Breast epithelium (tissue), 3 donors: ENCODE data around the gene RPS21.

Source experiments
- POLR2A ChIP-seq: fragments of 450-650 bp; IDR thresholded peaks from one replicate; pipeline ENCODE4 v1.6.1; 2016; ENCODE audit warnings: antibody characterized with exemption, mild to moderate bottlenecking, moderate library complexity
- TF ChIP-seq, protein P1 (sequence below), 3 donors: fragments of 450-650 bp; IDR thresholded peaks; one replicate each; pipeline ENCODE4 v1.5.1; 2016 to 2017; ENCODE audit warnings: antibody characterized with exemption in 3 of 3, mild to moderate bottlenecking in 3 of 3, moderate library complexity in 3 of 3

DNA sequence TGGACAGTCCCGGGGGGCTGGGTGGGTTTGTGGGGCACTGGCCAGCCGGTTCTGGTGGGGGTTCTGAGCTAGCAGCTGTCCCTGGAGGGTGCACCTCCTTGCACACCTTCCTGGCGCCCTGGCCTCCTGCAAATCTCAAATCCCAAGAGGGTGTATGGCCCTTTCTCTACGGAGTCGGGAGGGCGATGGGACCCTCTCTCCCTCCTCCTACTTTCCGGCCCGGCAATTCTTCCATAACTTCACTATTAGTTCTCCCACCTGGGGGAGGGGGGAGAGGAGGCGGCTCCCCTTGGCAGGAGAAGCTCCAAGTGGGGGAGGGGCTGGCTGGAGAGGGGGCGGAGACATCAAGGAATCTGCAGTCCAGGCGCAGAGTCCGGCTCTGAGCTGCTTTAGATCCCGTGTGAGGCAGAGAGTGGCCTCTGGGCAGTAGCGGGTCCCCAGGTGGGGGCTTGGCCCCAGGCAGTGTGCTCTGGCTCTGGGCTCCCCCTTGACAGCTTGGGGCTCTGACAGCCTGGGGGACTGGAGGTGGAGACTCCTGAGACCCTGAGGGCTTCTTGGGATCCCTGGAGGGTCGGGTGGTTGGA lies 18.4 kb upstream of the RPS21 start:
- TF ChIP-seq, protein P1, sequence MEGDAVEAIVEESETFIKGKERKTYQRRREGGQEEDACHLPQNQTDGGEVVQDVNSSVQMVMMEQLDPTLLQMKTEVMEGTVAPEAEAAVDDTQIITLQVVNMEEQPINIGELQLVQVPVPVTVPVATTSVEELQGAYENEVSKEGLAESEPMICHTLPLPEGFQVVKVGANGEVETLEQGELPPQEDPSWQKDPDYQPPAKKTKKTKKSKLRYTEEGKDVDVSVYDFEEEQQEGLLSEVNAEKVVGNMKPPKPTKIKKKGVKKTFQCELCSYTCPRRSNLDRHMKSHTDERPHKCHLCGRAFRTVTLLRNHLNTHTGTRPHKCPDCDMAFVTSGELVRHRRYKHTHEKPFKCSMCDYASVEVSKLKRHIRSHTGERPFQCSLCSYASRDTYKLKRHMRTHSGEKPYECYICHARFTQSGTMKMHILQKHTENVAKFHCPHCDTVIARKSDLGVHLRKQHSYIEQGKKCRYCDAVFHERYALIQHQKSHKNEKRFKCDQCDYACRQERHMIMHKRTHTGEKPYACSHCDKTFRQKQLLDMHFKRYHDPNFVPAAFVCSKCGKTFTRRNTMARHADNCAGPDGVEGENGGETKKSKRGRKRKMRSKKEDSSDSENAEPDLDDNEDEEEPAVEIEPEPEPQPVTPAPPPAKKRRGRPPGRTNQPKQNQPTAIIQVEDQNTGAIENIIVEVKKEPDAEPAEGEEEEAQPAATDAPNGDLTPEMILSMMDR (IDR thresholded peaks at IDR 0.05), result no peak
- TF ChIP-seq POLR2A, result no peak
